Ectodermal cell (in vitro differentiated cells): ENCODE measurements around the gene GALNT10.
"Not testable (repeated sequence)": the region's sequence is repeated elsewhere in the genome, so short reads cannot be mapped to it uniquely, and the experiment has no call there.

Source experiments
- H3K27ac ChIP-seq: 2 replicates; pipeline ENCODE4 v1.7.0; 2013; ENCODE audit warnings: mild to moderate bottlenecking, low read depth, low read length; ENCODE audit not compliant: insufficient read depth, poor library complexity, severe bottlenecking
- H3K27me3 ChIP-seq: 2 replicates; pipeline ENCODE4 v1.7.0; 2013; ENCODE audit warnings: mild to moderate bottlenecking, low read length; ENCODE audit not compliant: insufficient read depth, control insufficient read depth, poor library complexity, severe bottlenecking
- H3K36me3 ChIP-seq: one replicate; pipeline ENCODE4 v1.7.0; 2013; ENCODE audit warnings: low read length; ENCODE audit not compliant: control insufficient read depth, insufficient read depth
- H3K4me1 ChIP-seq: one replicate; pipeline ENCODE4 v1.7.0; 2013; ENCODE audit warnings: low read length; ENCODE audit not compliant: control insufficient read depth, insufficient read depth
- H3K4me3 ChIP-seq: 2 replicates; pipeline ENCODE4 v1.7.0; 2013; ENCODE audit warnings: low read depth, low read length, control low read depth; ENCODE audit not compliant: insufficient read depth
- H3K9me3 ChIP-seq: 2 replicates; pipeline ENCODE4 v1.7.0; 2013; ENCODE audit warnings: mild to moderate bottlenecking, low read length, moderate library complexity; ENCODE audit not compliant: control insufficient read depth
- WGBS, 2 experiments: methylation state at CpG; one replicate each; pipeline ENCODE4 v1.1.7; 2013; ENCODE audit warnings: missing lambda C conversion rate in 2 of 2; 5-methylcytosine and 5-hydroxymethylcytosine counted together

The GALNT10 gene

DNA sequence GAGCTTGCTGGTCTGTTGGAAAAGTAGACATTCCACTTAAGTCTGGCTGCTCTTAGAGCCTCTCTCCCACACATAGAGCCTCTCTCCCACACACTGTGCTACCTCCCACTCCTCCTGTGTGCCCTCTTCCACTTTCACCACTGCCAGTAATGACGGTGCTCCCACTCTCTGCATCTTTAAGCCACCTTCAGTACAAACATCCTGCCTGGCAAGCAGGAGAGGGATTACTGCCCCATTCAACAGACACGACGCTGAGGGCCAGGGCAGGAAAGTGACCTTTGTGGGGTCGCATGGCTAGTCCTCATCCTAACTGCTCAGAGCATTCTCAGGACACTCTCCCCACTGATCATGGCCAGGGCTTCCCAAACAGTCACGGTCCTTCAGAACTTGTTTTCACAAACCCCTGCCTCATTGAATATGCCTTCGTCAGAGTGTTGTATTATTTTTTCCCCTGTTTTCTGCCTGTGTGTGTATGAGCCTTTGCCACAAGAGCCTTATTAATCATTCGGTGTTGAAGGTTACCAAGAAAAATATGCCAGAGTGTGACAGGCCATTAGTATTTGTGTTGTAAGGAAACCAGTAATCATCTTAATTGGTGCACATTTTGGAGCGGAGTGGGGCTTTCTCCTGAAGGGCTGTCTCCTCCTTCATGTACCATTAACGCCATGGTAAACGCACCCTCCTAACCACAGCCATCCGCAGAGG is 168.1 kb downstream of the GALNT10 start:
- H3K27ac ChIP-seq = no peak overlapping the region
- H3K4me3 ChIP-seq = no peak overlapping the region
- no peaks in the 10 kb centered on the region for H3K9me3 ChIP-seq
- H3K27me3 ChIP-seq = no peaks in the 10 kb centered on the region
- 87 to 89% methylated on average over 11 of the region's 11 CpGs for WGBS, 2 experiments
- H3K36me3 ChIP-seq = no peaks in the 10 kb centered on the region
- H3K4me1 ChIP-seq = peaks cover 18% of the 10 kb centered on the region

DNA sequence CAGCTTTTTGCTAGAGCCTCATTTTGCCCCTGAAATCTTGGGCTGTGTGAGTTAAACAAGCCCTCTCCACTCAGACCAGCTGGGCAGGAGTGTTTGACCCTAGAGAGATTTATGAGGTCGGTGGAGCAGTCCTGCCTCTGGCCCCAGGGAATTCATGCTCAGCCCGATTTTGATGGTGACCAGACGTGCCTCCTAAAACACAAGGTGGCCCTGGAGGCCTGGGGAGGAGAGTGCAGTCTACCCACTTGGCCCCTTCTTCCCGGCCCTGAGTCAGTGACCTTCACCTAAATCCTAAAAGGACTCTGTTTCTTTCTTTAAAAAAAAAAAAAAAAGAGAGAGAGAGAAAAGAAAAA is 168.7 kb downstream of the GALNT10 start:
- WGBS, 2 experiments = 74 to 78% methylated on average over 4 of the region's 4 CpGs
- no peak overlapping the region for H3K27ac ChIP-seq

DNA sequence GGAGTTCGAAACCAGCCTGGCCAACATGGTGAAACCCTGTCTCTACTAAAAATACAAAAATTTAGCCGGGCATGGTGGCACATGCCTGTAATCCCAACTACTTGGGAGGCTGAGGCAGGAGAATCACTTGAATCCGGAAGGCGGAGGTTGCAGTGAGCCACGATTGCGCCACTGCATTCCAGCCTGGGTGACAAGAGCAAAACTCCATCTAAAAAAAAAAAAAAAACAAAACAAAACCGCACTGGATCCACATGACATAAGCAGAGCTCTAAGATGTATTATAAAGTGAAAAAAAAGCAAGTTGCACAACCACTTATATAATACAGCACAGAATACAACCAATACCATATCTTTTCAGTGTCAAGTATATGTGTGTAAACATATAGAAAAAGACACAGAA is 169.7 kb downstream of the GALNT10 start:
- 90 to 95% methylated on average over 6 of the region's 7 CpGs for WGBS, 2 experiments
- H3K4me1 ChIP-seq, H3K27ac ChIP-seq: not testable (repeated sequence)

More for the DNA sequence above, 168.7 kb downstream of the GALNT10 start:
- Histone ChIP-seq H3K4me1 (peaks cover 14% of the 10 kb centered on the region), H3K36me3 (no peaks in the 10 kb centered on the region), H3K4me3 (no peak overlapping the region), H3K9me3 (no peaks in the 10 kb centered on the region), H3K27me3 (no peaks in the 10 kb centered on the region)

DNA sequence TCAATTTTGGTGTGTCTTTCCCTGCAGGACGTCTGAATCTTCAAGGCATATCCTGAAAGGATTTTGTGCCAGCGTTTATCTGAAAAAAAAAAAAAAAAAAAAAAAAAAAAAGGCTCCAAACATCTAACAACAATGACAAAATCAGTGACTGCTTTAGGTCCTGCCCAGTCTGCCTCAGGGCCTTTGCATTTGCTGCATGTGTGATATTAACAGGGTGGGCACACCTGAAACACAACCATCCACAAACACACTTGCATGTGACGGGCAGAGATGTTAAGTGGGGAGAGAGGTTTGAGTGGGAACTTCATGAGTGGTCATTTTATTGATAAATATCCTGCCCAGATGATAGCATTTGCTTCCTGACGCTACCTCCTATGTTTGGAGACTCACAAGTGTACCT is 172.9 kb downstream of the GALNT10 start:
- 85 to 88% methylated on average over 2 to 4 of the region's 4 CpGs for WGBS, 2 experiments
- Histone ChIP-seq H3K4me1 (peaks cover 5% of the 10 kb centered on the region), H3K27ac (no peak overlapping the region), H3K27me3 (no peaks in the 10 kb centered on the region), H3K36me3 (no peaks in the 10 kb centered on the region), H3K4me3 (no peak overlapping the region), H3K9me3 (no peaks in the 10 kb centered on the region)

More for the DNA sequence above, 169.7 kb downstream of the GALNT10 start:
- H3K36me3 ChIP-seq, H3K9me3 ChIP-seq, H3K27me3 ChIP-seq, H3K4me3 ChIP-seq: not testable (repeated sequence)

DNA sequence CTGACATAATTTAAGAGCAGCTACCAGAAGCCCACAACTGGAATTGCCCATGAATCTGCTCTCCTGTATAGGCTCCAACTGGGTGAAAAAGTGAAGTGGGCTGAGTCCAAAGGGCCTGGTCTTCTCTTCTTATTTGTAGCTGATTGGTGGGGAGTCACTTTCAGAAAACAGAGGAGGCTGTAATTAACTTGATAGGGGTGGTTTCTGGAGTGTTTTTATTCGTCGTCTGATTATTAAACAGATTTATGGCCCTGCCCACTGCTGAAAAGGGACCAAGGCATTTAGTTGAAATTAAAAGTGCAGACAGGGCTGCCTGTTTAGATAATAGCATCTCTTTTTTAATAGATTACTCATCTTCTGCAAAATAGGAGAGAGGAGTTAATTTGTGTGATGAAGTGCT is 174.2 kb downstream of the GALNT10 start:
- Histone ChIP-seq H3K4me1 (peaks cover 10% of the 10 kb centered on the region), H3K9me3 (no peaks in the 10 kb centered on the region), H3K36me3 (no peaks in the 10 kb centered on the region), H3K27ac (no peak overlapping the region), H3K27me3 (no peaks in the 10 kb centered on the region), H3K4me3 (no peak overlapping the region)
- WGBS, 2 experiments = 88 to 92% methylated on average over 2 of the region's 2 CpGs

DNA sequence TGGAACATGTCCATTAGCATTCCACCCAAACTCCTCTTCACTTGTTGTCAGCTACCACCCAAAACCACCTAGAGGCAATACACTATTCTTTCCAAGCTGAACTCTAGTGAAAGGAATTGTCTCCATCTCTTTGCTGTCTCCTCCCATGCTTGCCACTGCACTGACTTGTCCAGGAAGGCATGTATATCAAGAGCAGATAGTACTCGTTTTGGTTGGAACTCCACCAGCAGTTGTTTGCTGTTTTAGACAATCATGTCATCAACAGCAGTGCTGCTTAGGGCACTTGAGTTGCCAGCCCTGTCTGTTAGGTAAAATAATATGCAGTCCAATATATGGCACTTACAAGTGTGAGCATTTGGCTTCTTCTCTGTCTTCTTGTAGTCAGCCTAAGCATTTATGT is 175.3 kb downstream of the GALNT10 start:
- Histone ChIP-seq H3K27ac (no peak overlapping the region), H3K4me3 (no peak overlapping the region), H3K36me3 (no peaks in the 10 kb centered on the region), H3K27me3 (no peaks in the 10 kb centered on the region), H3K4me1 (peaks cover 20% of the 10 kb centered on the region), H3K9me3 (no peaks in the 10 kb centered on the region)
- 90 to 91% methylated on average over 1 of the region's 1 CpG for WGBS, 2 experiments

DNA sequence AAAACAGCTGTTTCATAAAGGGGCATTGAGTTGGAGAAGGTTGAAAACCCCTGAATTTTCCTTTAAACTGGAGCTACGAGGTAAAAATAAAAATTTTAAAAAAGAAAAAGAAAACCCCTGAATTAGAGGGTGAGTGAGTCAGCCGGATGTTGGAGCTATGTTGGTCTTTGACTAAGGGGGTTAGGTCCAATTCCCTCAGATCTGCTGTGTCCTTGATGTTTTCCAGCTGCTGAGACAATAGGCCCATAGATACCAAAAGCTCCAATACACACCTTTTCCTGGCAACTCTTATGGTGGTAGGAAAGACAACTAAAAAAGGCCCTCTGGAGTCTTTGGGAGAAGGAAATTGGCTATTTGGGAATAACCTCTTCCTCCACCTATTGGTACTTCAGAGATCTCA is 175.8 kb downstream of the GALNT10 start:
- Histone ChIP-seq H3K4me3 (no peak overlapping the region), H3K4me1 (peaks cover 21% of the 10 kb centered on the region), H3K9me3 (no peaks in the 10 kb centered on the region), H3K27ac (no peak overlapping the region), H3K36me3 (no peaks in the 10 kb centered on the region), H3K27me3 (no peaks in the 10 kb centered on the region)
- 90 to 100% methylated on average over 2 of the region's 2 CpGs for WGBS, 2 experiments

DNA sequence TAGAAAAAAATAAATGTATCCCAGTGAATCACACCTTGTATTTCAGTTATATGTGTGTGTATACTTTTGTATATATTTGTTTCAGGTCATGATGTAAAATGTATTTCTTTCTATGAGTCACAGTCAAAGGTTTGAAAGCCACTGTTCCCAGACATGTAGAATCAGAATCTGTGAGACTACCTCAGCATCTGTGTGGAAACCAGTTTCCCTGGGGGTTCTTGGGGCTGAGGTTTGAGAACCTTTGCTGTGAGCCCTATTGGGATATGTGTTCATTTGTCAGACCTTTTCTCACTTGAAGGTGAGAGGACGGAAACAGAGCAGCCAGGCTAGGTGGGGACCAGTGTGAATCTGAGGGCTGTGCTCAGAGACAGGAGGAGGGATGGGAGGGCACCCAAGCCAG is 176.6 kb downstream of the GALNT10 start:
- WGBS, 2 experiments = 90 to 94% methylated on average over 1 of the region's 1 CpG
- Histone ChIP-seq H3K27ac (no peak overlapping the region), H3K9me3 (no peaks in the 10 kb centered on the region), H3K27me3 (no peaks in the 10 kb centered on the region), H3K36me3 (no peaks in the 10 kb centered on the region), H3K4me3 (no peak overlapping the region), H3K4me1 (peaks cover 21% of the 10 kb centered on the region)

DNA sequence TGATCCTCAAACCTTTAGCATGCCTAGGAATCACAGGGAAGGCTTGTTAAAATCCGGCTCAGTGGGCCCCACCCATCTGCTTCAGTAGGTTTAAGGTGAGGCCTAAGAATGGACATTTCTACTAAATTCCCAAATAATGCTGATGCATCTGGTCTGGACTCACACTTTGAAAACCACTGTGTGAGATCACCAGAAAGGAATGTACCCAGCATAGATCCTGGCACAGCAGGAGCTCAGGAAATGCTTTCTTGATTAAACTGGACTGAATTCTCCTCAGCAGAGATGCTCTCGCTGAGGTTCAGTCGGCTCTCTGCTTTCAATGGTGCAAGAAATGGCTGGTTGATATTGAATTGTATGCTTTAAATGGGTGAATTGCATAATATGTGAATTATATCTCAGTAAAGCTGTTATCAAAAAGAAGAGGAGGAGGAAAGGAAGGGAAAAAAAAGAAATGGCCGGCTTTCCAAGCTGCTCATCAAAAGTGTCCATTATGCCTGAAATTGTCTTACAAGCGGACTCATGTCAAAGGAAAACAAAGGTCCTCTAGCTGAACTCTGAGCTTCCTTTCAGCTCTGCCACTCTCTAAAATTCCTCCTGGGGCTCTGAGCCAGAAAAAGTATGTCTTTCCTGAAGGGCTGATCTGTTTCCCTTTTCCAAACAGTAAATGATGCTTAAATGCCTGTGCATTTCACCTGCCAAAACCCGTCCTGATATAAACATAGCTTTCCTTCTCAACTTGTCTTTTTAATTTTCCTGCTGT is 177.7 kb downstream of the GALNT10 start:
- Histone ChIP-seq H3K36me3 (no peaks in the 10 kb centered on the region), H3K4me3 (no peak overlapping the region), H3K27me3 (no peaks in the 10 kb centered on the region), H3K4me1 (peaks cover 21% of the 10 kb centered on the region), H3K9me3 (no peaks in the 10 kb centered on the region), H3K27ac (peak overlapping the region; percentile 76)
- 74 to 81% methylated on average over 6 of the region's 6 CpGs for WGBS, 2 experiments

DNA sequence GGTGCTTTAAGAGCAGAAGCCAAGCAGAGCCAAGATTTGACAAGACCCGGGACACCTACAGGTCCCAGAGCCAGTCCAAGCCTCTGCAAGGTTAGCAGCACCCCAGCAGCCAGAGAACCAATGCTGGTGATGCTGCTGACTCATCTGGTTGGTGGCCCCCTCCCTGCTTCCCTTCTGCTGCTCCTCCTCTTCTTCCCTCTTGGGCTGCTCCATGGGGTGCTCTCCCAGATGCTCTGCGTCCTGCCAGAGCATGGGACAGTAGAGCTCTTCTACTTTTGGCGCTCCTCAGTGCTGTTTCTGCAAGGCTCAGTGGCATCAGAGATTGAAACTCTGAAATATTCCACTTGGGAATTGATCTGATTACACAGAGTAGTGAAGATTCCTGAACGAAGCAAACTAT is 179.1 kb downstream of the GALNT10 start:
- 87 to 91% methylated on average over 4 of the region's 4 CpGs for WGBS, 2 experiments
- H3K27ac ChIP-seq = no peak overlapping the region
- H3K4me3 ChIP-seq = no peak overlapping the region
- H3K9me3 ChIP-seq = no peaks in the 10 kb centered on the region
- no peaks in the 10 kb centered on the region for H3K27me3 ChIP-seq
- H3K36me3 ChIP-seq = no peaks in the 10 kb centered on the region
- H3K4me1 ChIP-seq = peaks cover 21% of the 10 kb centered on the region
